Muscle of leg (tissue), 11 donors: ENCODE data around the gene NGFR. TPM values are rescaled to one million over a fixed set of nuclear protein-coding genes. Genes with fewer than 3 reads are reported as not detected.

Source experiments
- DNase-seq: peaks from one replicate; pipeline ENCODE4 v3.0.0; 2013
- H3K27ac ChIP-seq: one replicate; pipeline ENCODE4 v1.5.1; 2013; ENCODE audit warnings: mild to moderate bottlenecking, low read length, control low read depth
- H3K27me3 ChIP-seq: one replicate; pipeline ENCODE4 v1.6.1; 2013; ENCODE audit warnings: low read length; ENCODE audit not compliant: control insufficient read depth, insufficient read depth
- H3K36me3 ChIP-seq: one replicate; pipeline ENCODE4 v1.6.1; 2013; ENCODE audit warnings: low read length; ENCODE audit not compliant: control insufficient read depth, insufficient read depth
- H3K4me1 ChIP-seq: one replicate; pipeline ENCODE4 v1.6.1; 2013; ENCODE audit warnings: low read length; ENCODE audit not compliant: control insufficient read depth, insufficient read depth
- H3K4me3 ChIP-seq: one replicate; pipeline ENCODE4 v1.5.1; 2013; ENCODE audit warnings: low read length, control low read depth
- H3K9me3 ChIP-seq: replicated peaks from 2 replicates; pipeline ENCODE4 v1.6.1; 2013; ENCODE audit warnings: low read depth, low read length; ENCODE audit not compliant: control insufficient read depth
- WGBS: methylation state at CpG from one replicate; pipeline ENCODE4 v1.1.5; 2013; ENCODE audit warnings: missing lambda C conversion rate; ENCODE audit not compliant: insufficient coverage; 5-methylcytosine and 5-hydroxymethylcytosine counted together
- polyA plus RNA-seq, 8 donors: library from polyadenylated mRNA; unstranded; fragments of 120-200 nt; gene quantifications; one replicate each; pipeline versions ENCODE4 v1.2.1 to v1.2.3, GENCODE V29; 2013; ENCODE audit warnings: inconsistent platforms in 1 of 8, low replicate concordance in 1 of 8; ENCODE audit not compliant: insufficient read length in 8 of 8, insufficient read depth in 1 of 8
- total RNA-seq: library from RNA; stranded (reverse); fragments of 120-200 nt; gene quantifications from one replicate; pipeline ENCODE4 v1.2.4, GENCODE V29; 2013

Gene NGFR
- total and polyA plus RNA-seq, 9 donors = 34.7 to 115 (median 64.0) TPM

GRCh38 chr17:49467175-49467574 lies 27.9 kb upstream of the NGFR start:
- Histone ChIP-seq H3K27me3 (peaks cover 33% of the 10 kb centered on the region), H3K4me3 (no peak overlapping the region), H3K36me3 (no peaks in the 10 kb centered on the region), H3K9me3 (peaks cover 7% of the 10 kb centered on the region), H3K27ac (no peak overlapping the region), H3K4me1 (peaks cover 46% of the 10 kb centered on the region)
- 86% methylated on average over 1 of the region's 1 CpG for WGBS
- no peak for DNase-seq

GRCh38 chr17:49468811-49469385 lies 26.2 kb upstream of the NGFR start:
- Histone ChIP-seq H3K27ac (no peak overlapping the region), H3K4me1 (peaks cover 59% of the 10 kb centered on the region), H3K4me3 (no peak overlapping the region), H3K36me3 (no peaks in the 10 kb centered on the region), H3K9me3 (peaks cover 5% of the 10 kb centered on the region), H3K27me3 (peaks cover 39% of the 10 kb centered on the region)
- DNase-seq = peak; percentile 38
- WGBS = no CpG with 5 or more reads among the region's 1 CpG

GRCh38 chr17:49469831-49470810 lies 25.0 kb upstream of the NGFR start:
- Histone ChIP-seq H3K9me3 (no peaks in the 10 kb centered on the region), H3K4me3 (no peak overlapping the region), H3K4me1 (peaks cover 54% of the 10 kb centered on the region), H3K27me3 (peaks cover 40% of the 10 kb centered on the region), H3K27ac (peak overlapping the region; percentile 62), H3K36me3 (no peaks in the 10 kb centered on the region)
- WGBS = 11% methylated on average over 39 of the region's 52 CpGs
- peak; percentile 50 for DNase-seq

GRCh38 chr17:49471089-49471683 lies 23.9 kb upstream of the NGFR start:
- H3K36me3 ChIP-seq = no peaks in the 10 kb centered on the region
- peak overlapping the region; percentile 62 for H3K27ac ChIP-seq
- H3K27me3 ChIP-seq = peaks cover 41% of the 10 kb centered on the region
- no peaks in the 10 kb centered on the region for H3K9me3 ChIP-seq
- peaks cover 44% of the 10 kb centered on the region for H3K4me1 ChIP-seq
- WGBS = 10% methylated on average over 11 of the region's 13 CpGs
- peak; percentile 85 for DNase-seq
- no peak overlapping the region for H3K4me3 ChIP-seq

GRCh38 chr17:49471769-49472168 lies 23.3 kb upstream of the NGFR start:
- Histone ChIP-seq H3K27me3 (peaks cover 44% of the 10 kb centered on the region), H3K4me1 (peaks cover 44% of the 10 kb centered on the region), H3K27ac (peak overlapping the region; percentile 36), H3K4me3 (no peak overlapping the region), H3K9me3 (no peaks in the 10 kb centered on the region), H3K36me3 (no peaks in the 10 kb centered on the region)
- WGBS = no CpG with 5 or more reads among the region's 1 CpG
- no peak for DNase-seq

GRCh38 chr17:49472527-49472926 lies 22.6 kb upstream of the NGFR start:
- Histone ChIP-seq H3K9me3 (no peaks in the 10 kb centered on the region), H3K4me3 (no peak overlapping the region), H3K27ac (no peak overlapping the region), H3K36me3 (no peaks in the 10 kb centered on the region), H3K27me3 (peaks cover 44% of the 10 kb centered on the region), H3K4me1 (peaks cover 44% of the 10 kb centered on the region)
- peak; percentile 45 for DNase-seq
- no CpG with 5 or more reads among the region's 5 CpGs for WGBS

GRCh38 chr17:49473900-49474751 lies 21.0 kb upstream of the NGFR start:
- no peak overlapping the region for H3K27ac ChIP-seq
- peaks cover 41% of the 10 kb centered on the region for H3K4me1 ChIP-seq
- DNase-seq = no peak
- 94% methylated on average over 3 of the region's 9 CpGs for WGBS
- peaks cover 41% of the 10 kb centered on the region for H3K27me3 ChIP-seq
- H3K9me3 ChIP-seq = no peaks in the 10 kb centered on the region
- no peak overlapping the region for H3K4me3 ChIP-seq
- no peaks in the 10 kb centered on the region for H3K36me3 ChIP-seq

- 45% methylated on average over 3 of the region's 3 CpGs for WGBS
Measured at GRCh38 chr17:49477709-49478108, 17.4 kb upstream of the NGFR start.

GRCh38 chr17:49480836-49481615 lies 14.1 kb upstream of the NGFR start:
- Histone ChIP-seq H3K4me3 (no peak overlapping the region), H3K27me3 (peaks cover 52% of the 10 kb centered on the region), H3K27ac (no peak overlapping the region), H3K9me3 (no peaks in the 10 kb centered on the region), H3K36me3 (no peaks in the 10 kb centered on the region), H3K4me1 (peaks cover 8% of the 10 kb centered on the region)
- whole genome bisulfite sequencing = 80% methylated on average over 1 of the region's 5 CpGs
- DNase-seq = no peak

More at GRCh38 chr17:49477709-49478108, 17.4 kb upstream of the NGFR start:
- H3K36me3 ChIP-seq = no peaks in the 10 kb centered on the region
- no peak overlapping the region for H3K4me3 ChIP-seq
- peaks cover 33% of the 10 kb centered on the region for H3K27me3 ChIP-seq
- no peaks in the 10 kb centered on the region for H3K9me3 ChIP-seq
- no peak for DNase-seq
- H3K4me1 ChIP-seq = peaks cover 7% of the 10 kb centered on the region
- H3K27ac ChIP-seq = no peak overlapping the region
